ENCODE measurements around the gene ZNF804B.

ZNF804B gene

GRCh38 chr7:88826222-88826621, 66.7 kb downstream of the ZNF804B start:
- Histone ChIP-seq H3K9ac (ENCODE audit: low read depth in 1 of 2, low read length in 2 of 2) (no peak overlapping the region), H3K4me1 (ENCODE audit: control insufficient read depth in 1 of 2, insufficient read depth in 2 of 2, low read length in 2 of 2) (no peaks in the 10 kb centered on the region), H3K27me3 (ENCODE audit: control insufficient read depth in 1 of 2, insufficient read depth in 2 of 2, low read length in 2 of 2) (no peaks in the 10 kb centered on the region), H3K9me3 (ENCODE audit: control insufficient read depth in 1 of 2, low read length in 2 of 2) (no peaks in the 10 kb centered on the region), H3K36me3 (ENCODE audit: control insufficient read depth in 1 of 2, insufficient read depth in 2 of 2, low read length in 2 of 2) (no peaks in the 10 kb centered on the region), H3K4me3 (ENCODE audit: low read depth in 1 of 2, low read length in 2 of 2) (no peak overlapping the region), H3K27ac (ENCODE audit: low read depth, low read length) (no peak overlapping the region)

- Histone ChIP-seq H3K9me3 (ENCODE audit: control insufficient read depth in 1 of 2, low read length in 2 of 2) (no peaks in the 10 kb centered on the region), H3K27ac (ENCODE audit: low read depth, low read length) (no peak overlapping the region), H3K27me3 (ENCODE audit: control insufficient read depth in 1 of 2, insufficient read depth in 2 of 2, low read length in 2 of 2) (no peaks in the 10 kb centered on the region), H3K4me1 (ENCODE audit: control insufficient read depth in 1 of 2, insufficient read depth in 2 of 2, low read length in 2 of 2) (no peaks in the 10 kb centered on the region), H3K9ac (ENCODE audit: low read depth in 1 of 2, low read length in 2 of 2) (no peak overlapping the region), H3K36me3 (ENCODE audit: control insufficient read depth in 1 of 2, insufficient read depth in 2 of 2, low read length in 2 of 2) (no peaks in the 10 kb centered on the region), H3K4me3 (ENCODE audit: low read depth in 1 of 2, low read length in 2 of 2) (no peak overlapping the region)
Observed at GRCh38 chr7:88835147-88835728, 75.7 kb downstream of the ZNF804B start.

GRCh38 chr7:88842201-88842600, 82.7 kb downstream of the ZNF804B start:
- H3K27ac ChIP-seq (ENCODE audit: low read depth, low read length) = no peak overlapping the region
- no peak overlapping the region for H3K4me3 ChIP-seq (ENCODE audit: low read depth in 1 of 2, low read length in 2 of 2)
- H3K4me1 ChIP-seq (ENCODE audit: control insufficient read depth in 1 of 2, insufficient read depth in 2 of 2, low read length in 2 of 2) = no peaks in the 10 kb centered on the region
- no peaks in the 10 kb centered on the region for H3K9me3 ChIP-seq (ENCODE audit: control insufficient read depth in 1 of 2, low read length in 2 of 2)
- H3K9ac ChIP-seq (ENCODE audit: low read depth in 1 of 2, low read length in 2 of 2) = no peak overlapping the region
- H3K27me3 ChIP-seq (ENCODE audit: control insufficient read depth in 1 of 2, insufficient read depth in 2 of 2, low read length in 2 of 2) = no peaks in the 10 kb centered on the region
- no peaks in the 10 kb centered on the region for H3K36me3 ChIP-seq (ENCODE audit: control insufficient read depth in 1 of 2, insufficient read depth in 2 of 2, low read length in 2 of 2)

GRCh38 chr7:88845091-88845490, 85.6 kb downstream of the ZNF804B start:
- Histone ChIP-seq H3K9ac (ENCODE audit: low read depth in 1 of 2, low read length in 2 of 2) (no peak overlapping the region), H3K4me3 (ENCODE audit: low read depth in 1 of 2, low read length in 2 of 2) (no peak overlapping the region), H3K36me3 (ENCODE audit: control insufficient read depth in 1 of 2, insufficient read depth in 2 of 2, low read length in 2 of 2) (no peaks in the 10 kb centered on the region), H3K27me3 (ENCODE audit: control insufficient read depth in 1 of 2, insufficient read depth in 2 of 2, low read length in 2 of 2) (no peaks in the 10 kb centered on the region), H3K9me3 (ENCODE audit: control insufficient read depth in 1 of 2, low read length in 2 of 2) (no peaks in the 10 kb centered on the region), H3K27ac (ENCODE audit: low read depth, low read length) (no peak overlapping the region), H3K4me1 (ENCODE audit: control insufficient read depth in 1 of 2, insufficient read depth in 2 of 2, low read length in 2 of 2) (no peaks in the 10 kb centered on the region)

GRCh38 chr7:88851220-88851619, 91.7 kb downstream of the ZNF804B start:
- Histone ChIP-seq H3K27ac (ENCODE audit: low read depth, low read length) (no peak overlapping the region), H3K27me3 (ENCODE audit: control insufficient read depth in 1 of 2, insufficient read depth in 2 of 2, low read length in 2 of 2) (no peaks in the 10 kb centered on the region), H3K9me3 (ENCODE audit: control insufficient read depth in 1 of 2, low read length in 2 of 2) (no peaks in the 10 kb centered on the region), H3K36me3 (ENCODE audit: control insufficient read depth in 1 of 2, insufficient read depth in 2 of 2, low read length in 2 of 2) (no peaks in the 10 kb centered on the region), H3K9ac (ENCODE audit: low read depth in 1 of 2, low read length in 2 of 2) (no peak overlapping the region), H3K4me3 (ENCODE audit: low read depth in 1 of 2, low read length in 2 of 2) (no peak overlapping the region), H3K4me1 (ENCODE audit: control insufficient read depth in 1 of 2, insufficient read depth in 2 of 2, low read length in 2 of 2) (no peaks in the 10 kb centered on the region)

- H3K9me3 ChIP-seq (ENCODE audit: control insufficient read depth in 1 of 2, low read length in 2 of 2) = no peaks in the 10 kb centered on the region
- no peak overlapping the region for H3K9ac ChIP-seq (ENCODE audit: low read depth in 1 of 2, low read length in 2 of 2)
- no peaks in the 10 kb centered on the region for H3K4me1 ChIP-seq (ENCODE audit: control insufficient read depth in 1 of 2, insufficient read depth in 2 of 2, low read length in 2 of 2)
- no peak overlapping the region for H3K27ac ChIP-seq (ENCODE audit: low read depth, low read length)
- no peak overlapping the region for H3K4me3 ChIP-seq (ENCODE audit: low read depth in 1 of 2, low read length in 2 of 2)
- no peaks in the 10 kb centered on the region for H3K36me3 ChIP-seq (ENCODE audit: control insufficient read depth in 1 of 2, insufficient read depth in 2 of 2, low read length in 2 of 2)
- H3K27me3 ChIP-seq (ENCODE audit: control insufficient read depth in 1 of 2, insufficient read depth in 2 of 2, low read length in 2 of 2) = no peaks in the 10 kb centered on the region
Observed at GRCh38 chr7:88859288-88859687, 99.8 kb downstream of the ZNF804B start.

GRCh38 chr7:88866265-88866863, 106.9 kb downstream of the ZNF804B start:
- no peak overlapping the region for H3K9ac ChIP-seq (ENCODE audit: low read depth in 1 of 2, low read length in 2 of 2)
- no peaks in the 10 kb centered on the region for H3K27me3 ChIP-seq (ENCODE audit: control insufficient read depth in 1 of 2, insufficient read depth in 2 of 2, low read length in 2 of 2)
- H3K27ac ChIP-seq (ENCODE audit: low read depth, low read length) = no peak overlapping the region
- no peak overlapping the region for H3K4me3 ChIP-seq (ENCODE audit: low read depth in 1 of 2, low read length in 2 of 2)
- no peaks in the 10 kb centered on the region for H3K36me3 ChIP-seq (ENCODE audit: control insufficient read depth in 1 of 2, insufficient read depth in 2 of 2, low read length in 2 of 2)
- no peaks in the 10 kb centered on the region for H3K4me1 ChIP-seq (ENCODE audit: control insufficient read depth in 1 of 2, insufficient read depth in 2 of 2, low read length in 2 of 2)
- peaks cover 0 to 4% of the 10 kb centered on the region in 2 donors for H3K9me3 ChIP-seq (ENCODE audit: control insufficient read depth in 1 of 2, low read length in 2 of 2)

GRCh38 chr7:88867158-88867557, 107.7 kb downstream of the ZNF804B start:
- H3K27ac ChIP-seq (ENCODE audit: low read depth, low read length) = no peak overlapping the region
- no peaks in the 10 kb centered on the region for H3K4me1 ChIP-seq (ENCODE audit: control insufficient read depth in 1 of 2, insufficient read depth in 2 of 2, low read length in 2 of 2)
- H3K9me3 ChIP-seq (ENCODE audit: control insufficient read depth in 1 of 2, low read length in 2 of 2) = peaks cover 0 to 4% of the 10 kb centered on the region in 2 donors
- H3K36me3 ChIP-seq (ENCODE audit: control insufficient read depth in 1 of 2, insufficient read depth in 2 of 2, low read length in 2 of 2) = no peaks in the 10 kb centered on the region
- no peak overlapping the region for H3K4me3 ChIP-seq (ENCODE audit: low read depth in 1 of 2, low read length in 2 of 2)
- H3K27me3 ChIP-seq (ENCODE audit: control insufficient read depth in 1 of 2, insufficient read depth in 2 of 2, low read length in 2 of 2) = no peaks in the 10 kb centered on the region
- no peak overlapping the region for H3K9ac ChIP-seq (ENCODE audit: low read depth in 1 of 2, low read length in 2 of 2)

GRCh38 chr7:88868456-88868855, 109.0 kb downstream of the ZNF804B start:
- Histone ChIP-seq H3K36me3 (ENCODE audit: control insufficient read depth in 1 of 2, insufficient read depth in 2 of 2, low read length in 2 of 2) (no peaks in the 10 kb centered on the region), H3K9me3 (ENCODE audit: control insufficient read depth in 1 of 2, low read length in 2 of 2) (peaks cover 0 to 4% of the 10 kb centered on the region in 2 donors), H3K27ac (ENCODE audit: low read depth, low read length) (no peak overlapping the region), H3K4me3 (ENCODE audit: low read depth in 1 of 2, low read length in 2 of 2) (no peak overlapping the region), H3K27me3 (ENCODE audit: control insufficient read depth in 1 of 2, insufficient read depth in 2 of 2, low read length in 2 of 2) (no peaks in the 10 kb centered on the region), H3K9ac (ENCODE audit: low read depth in 1 of 2, low read length in 2 of 2) (no peak overlapping the region), H3K4me1 (ENCODE audit: control insufficient read depth in 1 of 2, insufficient read depth in 2 of 2, low read length in 2 of 2) (no peaks in the 10 kb centered on the region)

GRCh38 chr7:88881136-88881535, 121.6 kb downstream of the ZNF804B start:
- Histone ChIP-seq H3K4me1 (ENCODE audit: control insufficient read depth in 1 of 2, insufficient read depth in 2 of 2, low read length in 2 of 2) (no peaks in the 10 kb centered on the region), H3K27ac (ENCODE audit: low read depth, low read length) (no peak overlapping the region), H3K4me3 (ENCODE audit: low read depth in 1 of 2, low read length in 2 of 2) (no peak overlapping the region), H3K36me3 (ENCODE audit: control insufficient read depth in 1 of 2, insufficient read depth in 2 of 2, low read length in 2 of 2) (no peaks in the 10 kb centered on the region), H3K9me3 (ENCODE audit: control insufficient read depth in 1 of 2, low read length in 2 of 2) (no peaks in the 10 kb centered on the region), H3K27me3 (ENCODE audit: control insufficient read depth in 1 of 2, insufficient read depth in 2 of 2, low read length in 2 of 2) (no peaks in the 10 kb centered on the region), H3K9ac (ENCODE audit: low read depth in 1 of 2, low read length in 2 of 2) (no peak overlapping the region)
